ENCODE results near the gene AURKB. TPM values are rescaled to one million over a fixed set of nuclear protein-coding genes. Genes with fewer than 3 reads are reported as not detected.

Gene AURKB
- total and polyA plus RNA-seq, 10 of the 15 experiments (the other 5 are each of a cell fraction or from before 2014, with no cell fraction given): 52.7 to 209 (median 128) TPM

GRCh38 chr17:8190506-8190905 lies 19.9 kb downstream of the AURKB start:
- no peak for DNase-seq (ENCODE audit: low read depth, low spot score)

More at GRCh38 chr17:8190506-8190905, 19.9 kb downstream of the AURKB start:
- peak overlapping the region; percentile 75 for H3K4me3 ChIP-seq
- ChIA-PET SMC1A (ENCODE audit: uncharacterized antibody, unreplicated experiment) (interaction anchor here (0.6 to 1.4 kb wide), 8 partner anchors 11 to 105 kb away, joined by 3 to 9 read pairs (median 4); partner anchors contain the start of gene SLC25A35), POLR2A (interaction anchor here (0.9 to 8.1 kb wide), 11 partner anchors 9 to 110 kb away, joined by 4 to 146 read pairs (median 13); partner anchors contain the start of genes AURKB, CTC1, PER1 and PFAS), CTCF (interaction anchor here (0.7 to 6.2 kb wide), 7 partner anchors 8 to 105 kb away, joined by 3 to 53 read pairs (median 4); partner anchors contain the start of gene SLC25A35), RAD21 (ENCODE audit: unreplicated experiment) (interaction anchor here (0.8 to 8.1 kb wide), 11 partner anchors 9 to 259 kb away, joined by 3 to 117 read pairs (median 4); partner anchors contain the start of genes AURKB, CNTROB, CTC1 and SLC25A35)
- in situ Hi-C loops (cut with MboI) (no loop called here), intact Hi-C loops (cut with micrococcal nuclease; ENCODE audit: unreplicated experiment) (no loop called here)
- peak overlapping the region; percentile 89 for H3K4me2 ChIP-seq (ENCODE audit: control insufficient read depth, insufficient read depth)
- H3K4me1 ChIP-seq (ENCODE audit: control insufficient read depth, insufficient read depth, low read length): peaks cover 20% of the 10 kb centered on the region
- TF ChIP-seq RELB (IDR thresholded peaks at IDR 0.05; ENCODE audit: low read depth): peak; percentile 17; the same call in 1 of the 2 replicates
- peak in 1 of 2 experiments; percentile 19; a peak in 1 of 4 replicates for TF ChIP-seq EP300 (IDR thresholded peaks at IDR 0.05; ENCODE audit: borderline replicate concordance in 1 of 2, control insufficient read depth in 1 of 2, low read depth in 2 of 2, low read length in 2 of 2)
- TF ChIP-seq MXI1 (IDR thresholded peaks at IDR 0.05; ENCODE audit: low read depth, low read length): 0 out of 2 replicates have a peak, but pooled peaks have one; percentile 48
- TF ChIP-seq RUNX3 (IDR thresholded peaks at IDR 0.05; ENCODE audit: low read length): peak; percentile 60
- TF ChIP-seq PML (IDR thresholded peaks at IDR 0.05; ENCODE audit: low read length): no peak
- H3K9me3 ChIP-seq (replicated peaks; ENCODE audit: control insufficient read depth, insufficient read depth, low read length): no peaks in the 10 kb centered on the region
- no peak for ATAC-seq
- BruUV-seq (replicated peaks): no TSS peak
- H4K20me1 ChIP-seq (ENCODE audit: control insufficient read depth, insufficient read depth): no peaks in the 10 kb centered on the region
- peak overlapping the region; percentile 81 for H3K27ac ChIP-seq (ENCODE audit: control insufficient read depth, insufficient read depth)
- no peaks in the 10 kb centered on the region for H3K36me3 ChIP-seq (ENCODE audit: control insufficient read depth in 2 of 2, insufficient read depth in 2 of 2, low read length in 1 of 2)
- no peak for FAIRE-seq
- peak overlapping the region; percentile 91 for H2AFZ ChIP-seq (ENCODE audit: control insufficient read depth, low read depth, low read length)
- no peaks in the 10 kb centered on the region for H3K27me3 ChIP-seq (replicated peaks in 1 of 2; ENCODE audit: control insufficient read depth in 2 of 2, insufficient read depth in 2 of 2, low read length in 1 of 2)
- peak overlapping the region; percentile 42; the same call in 1 of the 2 replicates for H3K9ac ChIP-seq (ENCODE audit: control insufficient read depth, insufficient read depth, low read length)
- peaks cover 18% of the 10 kb centered on the region for H3K79me2 ChIP-seq (ENCODE audit: control insufficient read depth, insufficient read depth, low read length)
- WGBS (ENCODE audit: insufficient coverage, insufficient replicate concordance, low lambda C conversion rate, missing lambda C conversion rate): 13% methylated on average over 6 of the region's 6 CpGs

Measured in GM12878 (cell line).